Activated naive CD8-positive, alpha-beta T cell treated with anti-CD3 and anti-CD28 coated beads, Interleukin-2, amount 50 U/mL, for 24 hours (primary cell): ENCODE data around the gene RND1.

Source experiments
- ATAC-seq: fragments of 150-1000 bp; cut with Tn5 transposase; one replicate; pipeline ENCODE4 v1.10.0; 2021
- DNase-seq: peaks from one replicate; pipeline ENCODE4 v3.0.0; 2021
- H3K27ac Mint-ChIP-seq: one replicate; pipeline ENCODE4 v1.8.0; 2021; ENCODE audit warnings: mild to moderate bottlenecking, mixed read lengths
- H3K27me3 Mint-ChIP-seq: one replicate; pipeline ENCODE4 v1.8.0; 2021; ENCODE audit warnings: mixed read lengths
- H3K36me3 Mint-ChIP-seq: one replicate; pipeline ENCODE4 v1.8.0; 2021; ENCODE audit warnings: low read depth, mixed read lengths
- H3K4me1 Mint-ChIP-seq: one replicate; pipeline ENCODE4 v1.8.0; 2021; ENCODE audit warnings: mixed read lengths
- H3K4me3 Mint-ChIP-seq: one replicate; pipeline ENCODE4 v1.8.0; 2021; ENCODE audit warnings: mild to moderate bottlenecking, moderate library complexity, mixed read lengths
- H3K9me3 Mint-ChIP-seq: one replicate; pipeline ENCODE4 v1.8.0; 2021; ENCODE audit warnings: mixed read lengths

Gene RND1

GRCh38 chr12:48814262-48815125, 51.2 kb downstream of the RND1 start:
- H3K9me3 Mint-ChIP-seq = no peaks in the 10 kb centered on the region
- peaks cover 30% of the 10 kb centered on the region for H3K27me3 Mint-ChIP-seq
- peak overlapping the region; percentile 31 for H3K27ac Mint-ChIP-seq
- peak overlapping the region; percentile 93 for H3K4me3 Mint-ChIP-seq
- H3K4me1 Mint-ChIP-seq = peaks cover 28% of the 10 kb centered on the region
- no peaks in the 10 kb centered on the region for H3K36me3 Mint-ChIP-seq
- ATAC-seq (peak; percentile 81), DNase-seq (peak; percentile 91)

GRCh38 chr12:48813465-48814261, 52.0 kb downstream of the RND1 start:
- Mint-ChIP-seq H3K4me3 (peak overlapping the region; percentile 93), H3K36me3 (no peaks in the 10 kb centered on the region), H3K4me1 (peaks cover 26% of the 10 kb centered on the region), H3K9me3 (no peaks in the 10 kb centered on the region), H3K27me3 (peaks cover 24% of the 10 kb centered on the region), H3K27ac (peak overlapping the region; percentile 59)
- ATAC-seq (no peak), DNase-seq (no peak)

GRCh38 chr12:48812389-48812788, 53.3 kb downstream of the RND1 start:
- Mint-ChIP-seq H3K36me3 (no peaks in the 10 kb centered on the region), H3K27me3 (peaks cover 15% of the 10 kb centered on the region), H3K9me3 (no peaks in the 10 kb centered on the region), H3K27ac (no peak overlapping the region), H3K4me3 (no peak overlapping the region), H3K4me1 (peaks cover 20% of the 10 kb centered on the region)
- ATAC-seq = no peak
- no peak for DNase-seq

- no peak for ATAC-seq
- no peak for DNase-seq
- Mint-ChIP-seq H3K4me3 (no peak overlapping the region), H3K4me1 (peaks cover 16% of the 10 kb centered on the region), H3K9me3 (no peaks in the 10 kb centered on the region), H3K36me3 (no peaks in the 10 kb centered on the region), H3K27ac (no peak overlapping the region), H3K27me3 (peaks cover 7% of the 10 kb centered on the region)
Measured at GRCh38 chr12:48811437-48812090, 54.1 kb downstream of the RND1 start.

GRCh38 chr12:48810903-48811431, 54.7 kb downstream of the RND1 start:
- Mint-ChIP-seq H3K4me3 (no peak overlapping the region), H3K27ac (no peak overlapping the region), H3K27me3 (peaks cover 3% of the 10 kb centered on the region), H3K9me3 (no peaks in the 10 kb centered on the region), H3K36me3 (no peaks in the 10 kb centered on the region), H3K4me1 (peaks cover 11% of the 10 kb centered on the region)
- ATAC-seq = no peak
- DNase-seq = no peak

GRCh38 chr12:48807981-48808380, 57.7 kb downstream of the RND1 start:
- no peaks in the 10 kb centered on the region for H3K27me3 Mint-ChIP-seq
- no peaks in the 10 kb centered on the region for H3K9me3 Mint-ChIP-seq
- H3K27ac Mint-ChIP-seq = no peak overlapping the region
- H3K4me1 Mint-ChIP-seq = peaks cover 5% of the 10 kb centered on the region
- no peak overlapping the region for H3K4me3 Mint-ChIP-seq
- no peaks in the 10 kb centered on the region for H3K36me3 Mint-ChIP-seq
- ATAC-seq = no peak
- DNase-seq = no peak
